Neural cell (in vitro differentiated cells): ENCODE results near the gene BMP7.

Experiments used
- CTCF ChIP-seq: fragments of 450-650 bp; IDR thresholded peaks from 2 replicates; pipeline ENCODE4 v1.5.1; 2014; ENCODE audit warnings: antibody characterized with exemption, mild to moderate bottlenecking, moderate library complexity; ENCODE audit not compliant: poor library complexity, severe bottlenecking
- EP300 ChIP-seq: fragments of 450-650 bp; conservative IDR thresholded peaks from 2 replicates; pipeline ENCODE4 v1.6.1; 2014; ENCODE audit warnings: antibody characterized with exemption, mild to moderate bottlenecking, moderate library complexity; ENCODE audit not compliant: poor library complexity, severe bottlenecking
- EZH2 ChIP-seq: fragments of 200-600, 300-800 bp; shearing (Covaris generic), sonication (generic); IDR thresholded peaks from 2 replicates; pipeline ENCODE4 v1.6.1; 2014; ENCODE audit warnings: antibody characterized with exemption, low read length, borderline replicate concordance, mild to moderate bottlenecking; ENCODE audit not compliant: insufficient read depth, poor library complexity, severe bottlenecking
- POLR2AphosphoS5 ChIP-seq: IDR thresholded peaks from 2 replicates; pipeline ENCODE4 v1.6.1; 2012
- RAD21 ChIP-seq: fragments of 450-650 bp; conservative IDR thresholded peaks from 2 replicates; pipeline ENCODE4 v1.6.1; 2014; ENCODE audit warnings: antibody characterized with exemption, mild to moderate bottlenecking, moderate library complexity
- REST ChIP-seq: IDR thresholded peaks from 2 replicates; pipeline ENCODE4 v1.6.1; 2012; ENCODE audit warnings: borderline replicate concordance
- SMC3 ChIP-seq: fragments of 450-650 bp; conservative IDR thresholded peaks from 2 replicates; pipeline ENCODE4 v1.6.1; 2014; ENCODE audit warnings: antibody characterized with exemption, mild to moderate bottlenecking, moderate library complexity; ENCODE audit not compliant: poor library complexity
- TAF1 ChIP-seq: IDR thresholded peaks from 2 replicates; pipeline ENCODE4 v1.6.1; 2012; ENCODE audit warnings: low read depth

GRCh38 chr20:57150559-57150958 lies 115.9 kb downstream of the BMP7 start:
- no peak for TF ChIP-seq CTCF
- no peak for TF ChIP-seq EP300
- no peak for TF ChIP-seq TAF1
- no peak for TF ChIP-seq POLR2AphosphoS5
- no peak for TF ChIP-seq EZH2
- no peak for TF ChIP-seq REST
- no peak for TF ChIP-seq RAD21
- TF ChIP-seq SMC3 = no peak
